Stomach (tissue), 4 donors: ENCODE measurements around the gene MRC1.

ENCODE experiments used
- EP300 ChIP-seq: sonication (generic); formaldehyde crosslinking; IDR thresholded peaks from one replicate; pipeline ENCODE4 v1.6.1; 2017; ENCODE audit warnings: antibody characterized with exemption
- POLR2A ChIP-seq, 4 donors: fragments of 450-650 bp; IDR thresholded peaks; one replicate each; pipeline ENCODE4 v1.6.1; 2016; ENCODE audit warnings: antibody characterized with exemption in 4 of 4, control low read depth in 2 of 4, mild to moderate bottlenecking in 1 of 4, moderate library complexity in 1 of 4
- POLR2AphosphoS5 ChIP-seq, 3 donors: sonication (generic); formaldehyde crosslinking; IDR thresholded peaks; one replicate each; pipeline ENCODE4 v1.6.1; 2016; ENCODE audit warnings: antibody characterized with exemption in 3 of 3
- TF ChIP-seq, protein P1 (sequence below), 7 experiments: fragments of 450-650 bp in 4 of 7; fragments of 200-600 bp in 3 of 7; sonication (generic) in 3 of 7; IDR thresholded peaks; one replicate each; pipeline ENCODE4 v1.5.1; 2016 to 2019; ENCODE audit warnings: antibody characterized with exemption in 7 of 7, control low read depth in 2 of 7, mild to moderate bottlenecking in 1 of 7

- TF ChIP-seq, protein P1, sequence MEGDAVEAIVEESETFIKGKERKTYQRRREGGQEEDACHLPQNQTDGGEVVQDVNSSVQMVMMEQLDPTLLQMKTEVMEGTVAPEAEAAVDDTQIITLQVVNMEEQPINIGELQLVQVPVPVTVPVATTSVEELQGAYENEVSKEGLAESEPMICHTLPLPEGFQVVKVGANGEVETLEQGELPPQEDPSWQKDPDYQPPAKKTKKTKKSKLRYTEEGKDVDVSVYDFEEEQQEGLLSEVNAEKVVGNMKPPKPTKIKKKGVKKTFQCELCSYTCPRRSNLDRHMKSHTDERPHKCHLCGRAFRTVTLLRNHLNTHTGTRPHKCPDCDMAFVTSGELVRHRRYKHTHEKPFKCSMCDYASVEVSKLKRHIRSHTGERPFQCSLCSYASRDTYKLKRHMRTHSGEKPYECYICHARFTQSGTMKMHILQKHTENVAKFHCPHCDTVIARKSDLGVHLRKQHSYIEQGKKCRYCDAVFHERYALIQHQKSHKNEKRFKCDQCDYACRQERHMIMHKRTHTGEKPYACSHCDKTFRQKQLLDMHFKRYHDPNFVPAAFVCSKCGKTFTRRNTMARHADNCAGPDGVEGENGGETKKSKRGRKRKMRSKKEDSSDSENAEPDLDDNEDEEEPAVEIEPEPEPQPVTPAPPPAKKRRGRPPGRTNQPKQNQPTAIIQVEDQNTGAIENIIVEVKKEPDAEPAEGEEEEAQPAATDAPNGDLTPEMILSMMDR (IDR thresholded peaks at IDR 0.05), result no peak
- TF ChIP-seq POLR2A (IDR thresholded peaks at IDR 0.05) (no peak), POLR2AphosphoS5 (IDR thresholded peaks at IDR 0.05) (no peak), EP300 (no peak)
Observed at GRCh38 chr10:17782921-17783665, 26.1 kb upstream of the MRC1 start.
